Pancreas (tissue), 10 donors: Measurements from ENCODE around the gene FAM168A. TPM values are rescaled to one million over a fixed set of nuclear protein-coding genes. Genes with fewer than 3 reads are reported as not detected.
"Not testable (repeated sequence)": the region's sequence is repeated elsewhere in the genome, so short reads cannot be mapped to it uniquely, and the experiment has no call there.

Source experiments
- ATAC-seq, 4 donors: fragments of 200-7000 bp; cut with Tn5 transposase; one replicate each; pipeline versions ENCODE4 v1.8.0 to v1.9.1; 2020; ENCODE audit warnings: mild to moderate bottlenecking in 4 of 4, moderate library complexity in 4 of 4
- DNase-seq, 6 donors: peaks; one replicate each; pipeline ENCODE4 v3.0.0-alpha.2; 2020
- FAIRE-seq: peaks from 2 replicates; lab custom pipeline; 2012; peaks lifted over from hg19 to GRCh38; lab: Jason Lieb, UNC
- H3K27ac ChIP-seq, 4 donors: fragments of 200-600 bp; sonication (generic); 1 replicate in 3 of 4; 2 replicates in 1 of 4; pipeline versions ENCODE4 v1.5.0 to v1.8.0; 2020
- H3K27me3 ChIP-seq, 4 donors: fragments of 200-600 bp; one replicate each; pipeline ENCODE4 v1.8.0; 2021
- H3K36me3 ChIP-seq, 3 donors: fragments of 200-600 bp; sonication (generic) in 1 of 3; one replicate each; pipeline versions ENCODE4 v1.5.0 to v1.8.0; 2020 to 2021
- H3K4me1 ChIP-seq, 3 donors: fragments of 200-600 bp; one replicate each; pipeline ENCODE4 v1.8.0; 2021
- H3K4me3 ChIP-seq, 4 donors: fragments of 200-600 bp; sonication (generic) in 2 of 4; one replicate each; pipeline versions ENCODE4 v1.5.0 to v1.8.0; 2020 to 2021
- H3K9me3 ChIP-seq, 4 donors: fragments of 200-600 bp; one replicate each; pipeline ENCODE4 v1.8.0; 2021
- WGBS, 2 donors: extraction: QIAGEN DNeasy Blood & Tissue Kit; methylation state at CpG; one replicate each; pipeline ENCODE4 v1.1.7; 2013; 5-methylcytosine and 5-hydroxymethylcytosine counted together
- intact Hi-C, 3 donors: fragments of 100-400 bp; cut with DNase I; formaldehyde crosslinking; loops; one replicate each; pipeline versions ENCODE4 v1.11.1 to v1.14.2; 2022
- polyA plus RNA-seq, 2 donors: library from polyadenylated mRNA; stranded (reverse); fragments of 200-250 nt; gene quantifications; one replicate each; pipeline ENCODE4 v1.2.3, GENCODE V29; 2013
- total RNA-seq, 6 donors: library from RNA; stranded (reverse); fragmentation: NEBNext Ultra II Directional in 4 of 6; extraction: Animal tissue kit (Norgen Biotek cat#: 25700) in 4 of 6; gene quantifications; one replicate each; pipeline versions ENCODE4 v1.2.1 to v1.2.4, GENCODE V29; 2021 to 2023
- TF ChIP-seq, protein P1 (sequence below), 4 donors: fragments of 200-600 bp; sonication (generic) in 3 of 4; IDR thresholded peaks; one replicate each; pipeline versions ENCODE4 v1.5.0 to v1.8.0; 2021; ENCODE audit warnings: antibody characterized with exemption in 4 of 4
- donor health status: healthy with polysubstance abuse.
- donor health status: DM: no; HTN: no; CAD: no; lungs with moderate emphysema.
- donor health status: DM: no; HTN: no; CAD: no.
- donor health status: control.
- donor health status: control.
- donor health status: Bipolar disorder and iron deficiency.
- donor health status: DM: yes; HTN: yes; CAD: no.
- donor health status: DM: no; HTN: no; CAD: no.
- donor health status: DM: no; HTN: no; CAD: no.
- donor health status: DM: yes; HTN: yes; CAD: no.

FAM168A gene
- total and polyA plus RNA-seq, 8 donors: 4.9 to 22.5 (median 13.4) TPM

DNA sequence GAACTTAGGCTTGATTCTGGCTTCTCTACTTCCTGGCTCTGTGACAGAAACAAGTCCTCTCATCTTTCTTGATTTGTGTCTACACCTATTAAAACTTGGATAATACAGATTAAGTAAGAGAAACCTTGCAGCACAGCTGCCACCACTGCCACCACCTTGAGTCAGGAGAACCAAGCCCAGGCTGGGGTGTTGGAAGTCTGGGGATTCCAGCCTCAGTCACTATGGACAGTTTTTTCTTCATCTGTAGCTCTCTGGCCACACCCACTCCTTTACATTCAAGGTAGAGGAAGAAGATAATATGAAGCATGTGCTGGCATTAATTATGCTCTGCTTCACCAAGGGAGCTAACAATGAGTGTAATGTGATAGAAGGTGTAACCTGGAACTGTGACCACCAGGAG, 146.0 kb downstream of the FAM168A start:
- intact Hi-C loops: no loop called here
- Histone ChIP-seq H3K4me3 (no peak overlapping the region), H3K9me3 (no peaks in the 10 kb centered on the region), H3K27ac (no peak overlapping the region), H3K4me1 (no peaks in the 10 kb centered on the region), H3K27me3 (no peaks in the 10 kb centered on the region), H3K36me3 (no peaks in the 10 kb centered on the region)
- no peak for ATAC-seq
- DNase-seq: no peak
- no peak for FAIRE-seq
- TF ChIP-seq, protein P1, sequence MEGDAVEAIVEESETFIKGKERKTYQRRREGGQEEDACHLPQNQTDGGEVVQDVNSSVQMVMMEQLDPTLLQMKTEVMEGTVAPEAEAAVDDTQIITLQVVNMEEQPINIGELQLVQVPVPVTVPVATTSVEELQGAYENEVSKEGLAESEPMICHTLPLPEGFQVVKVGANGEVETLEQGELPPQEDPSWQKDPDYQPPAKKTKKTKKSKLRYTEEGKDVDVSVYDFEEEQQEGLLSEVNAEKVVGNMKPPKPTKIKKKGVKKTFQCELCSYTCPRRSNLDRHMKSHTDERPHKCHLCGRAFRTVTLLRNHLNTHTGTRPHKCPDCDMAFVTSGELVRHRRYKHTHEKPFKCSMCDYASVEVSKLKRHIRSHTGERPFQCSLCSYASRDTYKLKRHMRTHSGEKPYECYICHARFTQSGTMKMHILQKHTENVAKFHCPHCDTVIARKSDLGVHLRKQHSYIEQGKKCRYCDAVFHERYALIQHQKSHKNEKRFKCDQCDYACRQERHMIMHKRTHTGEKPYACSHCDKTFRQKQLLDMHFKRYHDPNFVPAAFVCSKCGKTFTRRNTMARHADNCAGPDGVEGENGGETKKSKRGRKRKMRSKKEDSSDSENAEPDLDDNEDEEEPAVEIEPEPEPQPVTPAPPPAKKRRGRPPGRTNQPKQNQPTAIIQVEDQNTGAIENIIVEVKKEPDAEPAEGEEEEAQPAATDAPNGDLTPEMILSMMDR (IDR thresholded peaks at IDR 0.05): no peak

DNA sequence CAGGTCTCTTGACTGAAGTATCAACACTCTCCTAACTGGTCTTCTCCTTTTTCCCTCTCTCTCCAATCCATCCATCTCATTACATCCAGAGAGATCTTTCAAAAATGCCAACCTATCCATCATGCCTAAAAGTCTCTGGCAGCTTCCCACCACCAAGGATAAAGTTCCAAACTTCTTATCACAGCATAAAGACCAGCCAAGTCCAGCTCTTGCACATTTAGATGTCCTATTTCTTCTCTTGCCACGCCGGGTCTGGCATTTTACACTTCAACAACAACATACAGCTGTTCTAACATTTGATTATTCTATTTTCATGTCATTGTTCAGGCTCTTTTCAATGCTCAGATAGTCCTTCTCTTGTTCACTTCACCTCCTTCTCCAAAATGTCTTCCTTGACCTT, 151.1 kb downstream of the FAM168A start:
- no peak for FAIRE-seq
- ATAC-seq: no peak
- 61 to 79% methylated on average over 2 of the region's 2 CpGs for WGBS, 2 donors

DNA sequence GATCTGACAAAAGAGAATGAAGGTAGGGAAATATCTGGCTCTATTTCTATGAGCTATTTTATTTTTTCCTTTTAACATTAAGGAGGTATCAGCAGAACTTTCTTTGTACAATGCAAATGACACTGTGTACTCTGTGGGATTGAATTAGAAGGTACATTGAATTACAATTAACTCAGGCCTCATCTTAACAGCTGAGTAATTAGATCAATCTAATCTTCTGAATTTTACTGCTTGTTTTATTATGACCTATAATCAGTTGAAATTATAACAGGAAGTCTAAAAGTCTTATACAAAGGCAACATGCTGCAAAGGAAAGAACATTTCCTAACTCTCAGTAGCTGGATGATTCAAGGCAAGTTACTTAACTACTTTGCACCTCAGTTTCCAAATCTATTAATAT, 151.9 kb downstream of the FAM168A start:
- no peak for FAIRE-seq

More for the DNA sequence above, 151.1 kb downstream of the FAM168A start:
- no peak for DNase-seq
- H3K27ac ChIP-seq: no peak overlapping the region
- no peak overlapping the region for H3K4me3 ChIP-seq
- H3K4me1 ChIP-seq: no peaks in the 10 kb centered on the region
- H3K27me3 ChIP-seq: no peaks in the 10 kb centered on the region
- no peaks in the 10 kb centered on the region for H3K36me3 ChIP-seq
- TF ChIP-seq, protein P1 (IDR thresholded peaks at IDR 0.05): no peak
- intact Hi-C loops: no loop called here
- H3K9me3 ChIP-seq: no peaks in the 10 kb centered on the region

DNA sequence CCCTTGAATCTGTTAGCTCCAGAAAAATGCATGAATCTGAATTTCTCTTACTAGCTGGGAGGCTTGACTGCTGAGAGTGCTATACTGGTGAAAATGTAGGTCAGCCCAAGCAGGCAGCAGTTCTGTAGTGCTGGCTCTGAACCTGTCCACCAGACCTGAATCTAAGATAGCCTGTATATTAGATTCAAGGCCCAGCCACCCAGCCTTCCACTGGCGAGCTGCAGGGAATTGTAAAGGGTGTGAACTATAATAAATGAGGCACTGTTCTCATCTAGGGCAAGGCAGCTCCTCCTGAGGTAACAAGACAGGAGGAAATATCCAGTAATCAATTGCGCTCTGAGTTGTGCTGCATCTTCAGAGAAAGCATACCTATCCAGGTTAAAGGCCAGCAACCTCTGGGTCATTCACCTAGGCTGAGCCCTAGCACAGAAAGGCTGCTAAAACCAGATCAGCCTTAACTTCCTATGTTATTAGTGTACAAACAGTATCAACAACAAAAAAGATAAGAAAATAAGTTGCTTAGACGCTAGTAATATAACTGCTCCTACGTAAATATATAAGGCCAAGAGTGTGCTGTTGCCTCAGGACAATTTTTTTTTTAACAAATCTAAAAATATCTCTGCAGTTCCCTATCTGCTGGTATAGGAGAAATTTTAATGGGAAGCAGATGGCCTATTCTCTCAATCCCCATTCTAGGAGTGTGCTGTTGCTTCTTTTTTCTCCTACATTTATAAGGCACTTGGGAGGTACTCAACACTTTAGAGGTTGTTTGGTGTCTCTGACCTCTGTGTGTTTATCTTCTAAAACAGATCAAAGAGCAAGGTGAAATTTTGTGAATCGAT, 158.7 kb downstream of the FAM168A start:
- no peaks in the 10 kb centered on the region for H3K27me3 ChIP-seq
- H3K4me1 ChIP-seq: no peaks in the 10 kb centered on the region
- no peak for FAIRE-seq
- no peak overlapping the region for H3K4me3 ChIP-seq
- H3K27ac ChIP-seq: no peak overlapping the region
- DNase-seq: no peak
- H3K9me3 ChIP-seq: no peaks in the 10 kb centered on the region
- WGBS, 2 donors: 81 to 84% methylated on average over 5 of the region's 5 CpGs
- TF ChIP-seq, protein P1 (IDR thresholded peaks at IDR 0.05): no peak
- no peaks in the 10 kb centered on the region for H3K36me3 ChIP-seq
- no peak for ATAC-seq
- intact Hi-C loops: no loop called here

More for the DNA sequence above, 151.9 kb downstream of the FAM168A start:
- DNase-seq: no peak
- H3K4me1 ChIP-seq: no peaks in the 10 kb centered on the region
- ATAC-seq: no peak
- H3K27me3 ChIP-seq: no peaks in the 10 kb centered on the region
- H3K36me3 ChIP-seq: no peaks in the 10 kb centered on the region
- H3K27ac ChIP-seq: no peak overlapping the region
- H3K4me3 ChIP-seq: no peak overlapping the region
- intact Hi-C loops: no loop called here
- no peaks in the 10 kb centered on the region for H3K9me3 ChIP-seq
- TF ChIP-seq, protein P1 (IDR thresholded peaks at IDR 0.05): no peak

DNA sequence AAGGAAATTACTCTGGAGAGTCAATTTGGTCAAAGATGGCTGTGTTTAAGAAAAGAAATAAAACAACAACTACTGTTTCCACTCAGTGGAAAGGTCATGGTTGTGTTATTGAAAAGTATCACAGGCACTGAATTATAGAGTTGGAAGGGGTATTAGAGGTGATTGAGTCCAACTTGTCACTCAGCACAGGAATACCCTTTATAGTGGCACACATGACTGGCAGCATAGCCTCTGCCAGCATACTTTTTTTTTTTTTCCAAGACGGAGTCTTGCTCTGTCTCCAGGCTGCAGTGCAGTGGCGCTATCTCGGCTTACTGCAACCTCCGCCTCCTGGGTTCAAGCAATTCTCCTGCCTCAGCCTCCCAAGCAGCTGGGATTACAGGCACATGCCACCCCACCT, 161.1 kb downstream of the FAM168A start:
- H3K9me3 ChIP-seq, H3K27me3 ChIP-seq, H3K36me3 ChIP-seq, H3K4me1 ChIP-seq, H3K4me3 ChIP-seq, H3K27ac ChIP-seq, ATAC-seq, FAIRE-seq, DNase-seq, intact Hi-C loops: not testable (repeated sequence)
- WGBS, 2 donors: 93 to 98% methylated on average over 4 of the region's 4 CpGs
